A549 (cell line): Measurements from ENCODE around the gene LCE1A.
A peak's percentile ranks its signal among the peaks of the same experiment; 100 is the strongest.

Experiments used
- CHD2 ChIP-seq: fragments of 150-350 bp; IDR thresholded peaks from 2 replicates; pipeline ENCODE4 v1.6.1; 2014; ENCODE audit warnings: low read length; ENCODE audit not compliant: partially characterized antibody
- CTCF ChIP-seq: fragments of >200 bp; sonication (Bioruptor Twin); formaldehyde crosslinking; IDR thresholded peaks from 3 replicates; pipeline ENCODE4 v1.5.1; 2016
- EP300 ChIP-seq, 2 experiments: fragments of >200 bp; sonication (Bioruptor Twin); formaldehyde crosslinking; IDR thresholded peaks; 2 replicates in 1 of 2; 3 replicates in 1 of 2; pipeline ENCODE4 v1.6.1; 2016 to 2017
- HOXB5 ChIP-seq: fragments of 250-450 bp; sonication (Bioruptor Pico); IDR thresholded peaks from 2 replicates; pipeline ENCODE4 v1.5.0; 2020; ENCODE audit warnings: mild to moderate bottlenecking, moderate library complexity
- MAX ChIP-seq: IDR thresholded peaks from 2 replicates; pipeline ENCODE4 v1.6.1; 2012
- NFE2L2 ChIP-seq: fragments of 150-350 bp; conservative IDR thresholded peaks from 2 replicates; pipeline ENCODE4 v1.6.1; 2014; ENCODE audit warnings: low read length
- POLR2A ChIP-seq: IDR thresholded peaks from 2 replicates; pipeline ENCODE4 v1.6.1; 2012; ENCODE audit warnings: mild to moderate bottlenecking, low read length
- RAD21 ChIP-seq, 2 experiments: fragments of >200 bp in 1 of 2; sonication (Bioruptor Twin) in 1 of 2; formaldehyde crosslinking in 1 of 2; IDR thresholded peaks in 1 of 2; conservative IDR thresholded peaks in 1 of 2; 2 replicates in 1 of 2; 3 replicates in 1 of 2; pipeline ENCODE4 v1.6.1; 2012 to 2018; ENCODE audit warnings: inconsistent platforms in 1 of 2
- REST ChIP-seq: fragments of 200-600 bp; sonication (generic); IDR thresholded peaks from 2 replicates; pipeline ENCODE4 v1.6.1; 2016; ENCODE audit warnings: antibody characterized with exemption, mild to moderate bottlenecking, moderate library complexity
- SMC3 ChIP-seq: fragments of >200 bp; sonication (Bioruptor Twin); formaldehyde crosslinking; IDR thresholded peaks from 3 replicates; pipeline ENCODE4 v1.6.1; 2018; ENCODE audit warnings: inconsistent platforms
- USF2 ChIP-seq: fragments of 450-650 bp; IDR thresholded peaks from 2 replicates; pipeline ENCODE4 v1.6.1; 2014; ENCODE audit warnings: antibody characterized with exemption
- ZC3H11A ChIP-seq: fragments of 450-650 bp; IDR thresholded peaks from 2 replicates; pipeline ENCODE4 v1.6.1; 2014; ENCODE audit warnings: antibody characterized with exemption, mild to moderate bottlenecking

- no peak for TF ChIP-seq EP300 (IDR thresholded peaks at IDR 0.05)
- TF ChIP-seq USF2 = no peak
- TF ChIP-seq ZC3H11A = no peak
- TF ChIP-seq NFE2L2 = no peak
- TF ChIP-seq CTCF = no peak
- TF ChIP-seq REST = no peak
- no peak for TF ChIP-seq MAX
- TF ChIP-seq RAD21 (conservative IDR thresholded peaks at IDR 0.05 in 1 of 2, IDR thresholded peaks at IDR 0.05 in 1 of 2) = 0 out of 5 replicates have a peak, but pooled peaks of 1 of the 2 experiments have one; percentile 2
- TF ChIP-seq POLR2A = no peak
- TF ChIP-seq CHD2 = no peak
- TF ChIP-seq HOXB5 (CRISPR knock-in tag) = no peak
- TF ChIP-seq SMC3 = no peak
Observed at GRCh38 chr1:152871731-152872126, 44.5 kb downstream of the LCE1A start.
